Kidney (tissue), 14 donors: ENCODE results near the gene RNASE8. TPM values are rescaled to one million over a fixed set of nuclear protein-coding genes. Genes with fewer than 3 reads are reported as not detected.

ENCODE experiments used
- DNase-seq, 5 donors: peaks; one replicate each; pipeline ENCODE4 v3.0.0-alpha.2; 2013 to 2020
- FAIRE-seq: peaks from 2 replicates; lab custom pipeline; 2012; peaks lifted over from hg19 to GRCh38; lab: Jason Lieb, UNC
- H3K27ac ChIP-seq, 2 donors: one replicate each; pipeline ENCODE4 v1.7.0; 2013; ENCODE audit warnings: low read depth in 2 of 2, low read length in 2 of 2, inconsistent platforms in 1 of 2
- H3K27me3 ChIP-seq: one replicate; pipeline ENCODE4 v1.7.1; 2013; ENCODE audit warnings: low read length, inconsistent platforms; ENCODE audit not compliant: control insufficient read depth, insufficient read depth
- H3K36me3 ChIP-seq, 3 donors: one replicate each; pipeline versions ENCODE4 v1.7.0 to v1.7.1; 2013; ENCODE audit warnings: low read length in 3 of 3, control low read depth in 1 of 3, inconsistent platforms in 1 of 3; ENCODE audit not compliant: insufficient read depth in 3 of 3, control insufficient read depth in 2 of 3
- H3K4me1 ChIP-seq, 3 donors: one replicate each; pipeline versions ENCODE4 v1.7.0 to v1.7.1; 2013; ENCODE audit warnings: low read length in 3 of 3, inconsistent platforms in 1 of 3, low read depth in 1 of 3; ENCODE audit not compliant: control insufficient read depth in 2 of 3, insufficient read depth in 2 of 3
- H3K4me3 ChIP-seq, 3 donors: one replicate each; pipeline versions ENCODE4 v1.7.0 to v1.8.1; 2013; ENCODE audit warnings: low read length in 3 of 3, control low read depth in 1 of 3, inconsistent platforms in 1 of 3
- H3K9ac ChIP-seq, 3 donors: one replicate each; pipeline versions ENCODE4 v1.7.0 to v1.7.1; 2013; ENCODE audit warnings: low read length in 3 of 3, control low read depth in 1 of 3, inconsistent platforms in 1 of 3
- H3K9me3 ChIP-seq, 3 donors: one replicate each; pipeline versions ENCODE4 v1.7.0 to v1.7.1; 2013; ENCODE audit warnings: low read length in 3 of 3, control low read depth in 1 of 3, inconsistent platforms in 1 of 3; ENCODE audit not compliant: control insufficient read depth in 2 of 3, insufficient read depth in 1 of 3
- CTCF ChIP-seq: IDR thresholded peaks from 3 replicates; pipeline ENCODE4 v1.5.1; 2012; ENCODE audit warnings: mild to moderate bottlenecking, moderate library complexity, borderline replicate concordance; ENCODE audit not compliant: insufficient read depth; ENCODE audit errors: extremely low read depth
- intact Hi-C: fragments of 100-400 bp; cut with DNase I; formaldehyde crosslinking; loops from one replicate; pipeline ENCODE4 v1.11.1; 2022
- polyA plus RNA-seq: library from polyadenylated mRNA; stranded (reverse); fragments of 350-450 nt; fragmentation: Illumina TruSeq; extraction: RNeasy Lipid Tissue Mini Kit (QIAGEN cat#74804); gene quantifications from one replicate; pipeline ENCODE4 v1.2.3, GENCODE V29; 2014; ENCODE audit warnings: low read depth, low replicate concordance; ENCODE audit not compliant: insufficient read depth
- total RNA-seq: library from RNA; stranded (reverse); fragmentation: NEBNext Ultra II Directional; extraction: Animal tissue kit (Norgen Biotek cat#: 25700); gene quantifications from one replicate; pipeline ENCODE4 v1.2.1, GENCODE V29; 2021
- donor health status: control.
- donor health status: control.
- donor health status: control.
- donor health status: control.
- donor health status: control.
- donor health status: DM: yes; HTN: yes; CAD: no.
- donor health status: Normal renal cell carcinoma (clear cell type).

The RNASE8 gene
- total and polyA plus RNA-seq, 2 donors from 2014 or later: not detected

- peaks cover 0 to 24% (median 16%) of the 10 kb centered on the region in 3 donors for H3K36me3 ChIP-seq
- peaks cover 0 to 7% (median 5%) of the 10 kb centered on the region in 3 donors for H3K4me1 ChIP-seq
- no peaks in the 10 kb centered on the region for H3K9me3 ChIP-seq
- intact Hi-C loops: no loop called here
- no peak for TF ChIP-seq CTCF
- no peaks in the 10 kb centered on the region for H3K27me3 ChIP-seq
- FAIRE-seq (no peak), DNase-seq (no peak)
- H3K9ac ChIP-seq: no peak overlapping the region
- H3K4me3 ChIP-seq: no peak overlapping the region
- H3K27ac ChIP-seq: no peak overlapping the region
Measured at GRCh38 chr14:21020977-21021545, 36.6 kb upstream of the RNASE8 start.

- H3K36me3 ChIP-seq: peaks cover 0 to 19% (median 16%) of the 10 kb centered on the region in 3 donors
- no peaks in the 10 kb centered on the region for H3K27me3 ChIP-seq
- FAIRE-seq (no peak), DNase-seq (no peak)
- intact Hi-C loops: no loop called here
- peaks cover 0 to 8% (median 5%) of the 10 kb centered on the region in 3 donors for H3K4me1 ChIP-seq
- no peak overlapping the region for H3K9ac ChIP-seq
- no peak for TF ChIP-seq CTCF
- peak overlapping the region in 2 of 3 donors; percentile 67 to 68 for H3K4me3 ChIP-seq
- H3K9me3 ChIP-seq: no peaks in the 10 kb centered on the region
- peak overlapping the region in 1 of 2 donors; percentile 24 for H3K27ac ChIP-seq
Measured at GRCh38 chr14:21022686-21023085, 34.9 kb upstream of the RNASE8 start.

- H3K36me3 ChIP-seq: peaks cover 0 to 16% (median 14%) of the 10 kb centered on the region in 3 donors
- DNase-seq (no peak), FAIRE-seq (no peak)
- H3K27me3 ChIP-seq: no peaks in the 10 kb centered on the region
- no peaks in the 10 kb centered on the region for H3K9me3 ChIP-seq
- intact Hi-C loops: no loop called here
- no peak for TF ChIP-seq CTCF
- H3K27ac ChIP-seq: peak overlapping the region; percentile 43 to 83
- peak overlapping the region in 1 of 3 donors; percentile 60 for H3K9ac ChIP-seq
- peaks cover 0 to 8% (median 5%) of the 10 kb centered on the region in 3 donors for H3K4me1 ChIP-seq
- peak overlapping the region in 2 of 3 donors; percentile 67 to 68 for H3K4me3 ChIP-seq
Measured at GRCh38 chr14:21023174-21023573, 34.4 kb upstream of the RNASE8 start.
